Panc1 (cell line): ENCODE data around the gene KIAA1671.

Experiments
- CTCF ChIP-seq: fragments of 450-650 bp; IDR thresholded peaks from 2 replicates; pipeline ENCODE4 v1.5.1; 2017; ENCODE audit warnings: mild to moderate bottlenecking
- POLR2AphosphoS5 ChIP-seq: IDR thresholded peaks from 2 replicates; pipeline ENCODE4 v1.6.1; 2012; ENCODE audit warnings: mild to moderate bottlenecking, low read depth, low read length, moderate library complexity
- SIN3A ChIP-seq: IDR thresholded peaks from 2 replicates; pipeline ENCODE4 v1.6.1; 2012; ENCODE audit warnings: low read depth, mild to moderate bottlenecking, low read length, moderate library complexity, borderline replicate concordance; ENCODE audit not compliant: insufficient read depth
- TCF7L2 ChIP-seq: IDR thresholded peaks from 2 replicates; pipeline ENCODE4 v1.6.1; 2011; ENCODE audit warnings: mild to moderate bottlenecking, low read depth, low read length, inconsistent platforms

- TF ChIP-seq TCF7L2: no peak
- TF ChIP-seq CTCF: no peak
- TF ChIP-seq POLR2AphosphoS5: no peak
- no peak for TF ChIP-seq SIN3A
Observed at GRCh38 chr22:25232301-25232700, 279.8 kb downstream of the KIAA1671 start.
